Prostate gland (tissue), 2 donors: ENCODE measurements around the gene ZNF181. TPM values are rescaled to one million over a fixed set of nuclear protein-coding genes. Genes with fewer than 3 reads are reported as not detected.

ENCODE experiments used
- DNase-seq: peaks from one replicate; pipeline ENCODE4 v3.0.0-alpha.2; 2019; ENCODE audit warnings: low spot score
- H3K27ac ChIP-seq, 2 donors: fragments of 200-600 bp; sonication (generic); 2 replicates each; pipeline ENCODE4 v1.5.1; 2017 to 2019
- H3K27me3 ChIP-seq: fragments of 200-600 bp; sonication (generic); replicated peaks from 2 replicates; pipeline ENCODE4 v1.5.1; 2019; ENCODE audit not compliant: insufficient read depth
- H3K36me3 ChIP-seq, 2 donors: fragments of 200-600 bp; sonication (generic); 1 replicate in 1 of 2; 2 replicates in 1 of 2; pipeline versions ENCODE4 v1.5.1 to v1.8.1; 2017 to 2019
- H3K4me1 ChIP-seq: fragments of 200-600 bp; sonication (generic); replicated peaks from 2 replicates; pipeline ENCODE4 v1.5.1; 2019
- H3K4me3 ChIP-seq, 2 donors: fragments of 200-600 bp; sonication (generic); 2 replicates each; pipeline ENCODE4 v1.5.1; 2017 to 2019
- H3K9me3 ChIP-seq: fragments of 200-600 bp; sonication (generic); 2 replicates; pipeline ENCODE4 v1.5.1; 2017
- POLR2A ChIP-seq: fragments of 450-650 bp; IDR thresholded peaks from one replicate; pipeline ENCODE4 v1.6.1; 2016; ENCODE audit warnings: antibody characterized with exemption, mild to moderate bottlenecking
- POLR2AphosphoS5 ChIP-seq: sonication (generic); formaldehyde crosslinking; IDR thresholded peaks from one replicate; pipeline ENCODE4 v1.6.1; 2017; ENCODE audit warnings: antibody characterized with exemption
- WGBS: methylation state at CpG from one replicate; pipeline ENCODE4 v1.1.5; 2018; 5-methylcytosine and 5-hydroxymethylcytosine counted together
- intact Hi-C: fragments of 100-400 bp; cut with DNase I; formaldehyde crosslinking; loops from one replicate; pipeline ENCODE4 v1.14.2; 2022
- total RNA-seq, 2 donors: library from RNA; depleted of rRNA; stranded (reverse); fragments of >200 nt; gene quantifications; one replicate each; pipeline ENCODE4 v1.1.0, GENCODE V29; 2016
- TF ChIP-seq, protein P1 (sequence below), 4 experiments: fragments of 200-600 bp in 2 of 4; fragments of 450-650 bp in 2 of 4; sonication (generic) in 2 of 4; IDR thresholded peaks; 1 replicate in 3 of 4; 2 replicates in 1 of 4; pipeline ENCODE4 v1.5.1; 2016 to 2019; ENCODE audit warnings: antibody characterized with exemption in 4 of 4, mild to moderate bottlenecking in 2 of 4, moderate library complexity in 2 of 4

ZNF181 gene
- total RNA-seq, 2 donors from 2014 or later, result 18.1 to 38.1 TPM

DNA sequence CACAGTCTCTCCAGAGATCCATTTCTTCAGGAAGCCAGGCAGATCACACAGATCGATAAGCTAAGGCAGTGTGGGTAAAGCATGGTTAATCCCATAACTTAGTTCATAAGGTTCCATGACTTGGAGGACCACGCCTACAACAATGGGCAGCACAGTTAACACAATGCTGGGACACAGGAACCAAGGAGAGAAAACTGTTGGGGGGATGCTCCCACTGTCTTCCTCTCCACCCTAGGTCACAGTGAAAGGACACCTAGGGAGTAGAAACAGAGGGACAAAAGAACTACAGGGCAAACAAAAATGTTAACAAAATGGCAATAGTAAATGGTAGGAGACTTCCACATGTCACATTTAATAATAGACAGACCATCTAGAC is 20.8 kb upstream of the ZNF181 start:
- no peaks in the 10 kb centered on the region for H3K4me1 ChIP-seq
- intact Hi-C loops, result loop anchor here (2.0 to 5.0 kb wide), 2 partner anchors 74 to 211 kb away; no protein-coding TSS in a partner anchor
- H3K27ac ChIP-seq, result no peak overlapping the region
- H3K4me3 ChIP-seq, result no peak overlapping the region
- H3K9me3 ChIP-seq, result no peaks in the 10 kb centered on the region
- no peaks in the 10 kb centered on the region for H3K27me3 ChIP-seq
- 92% methylated on average over 2 of the region's 2 CpGs for WGBS
- TF ChIP-seq, protein P1, sequence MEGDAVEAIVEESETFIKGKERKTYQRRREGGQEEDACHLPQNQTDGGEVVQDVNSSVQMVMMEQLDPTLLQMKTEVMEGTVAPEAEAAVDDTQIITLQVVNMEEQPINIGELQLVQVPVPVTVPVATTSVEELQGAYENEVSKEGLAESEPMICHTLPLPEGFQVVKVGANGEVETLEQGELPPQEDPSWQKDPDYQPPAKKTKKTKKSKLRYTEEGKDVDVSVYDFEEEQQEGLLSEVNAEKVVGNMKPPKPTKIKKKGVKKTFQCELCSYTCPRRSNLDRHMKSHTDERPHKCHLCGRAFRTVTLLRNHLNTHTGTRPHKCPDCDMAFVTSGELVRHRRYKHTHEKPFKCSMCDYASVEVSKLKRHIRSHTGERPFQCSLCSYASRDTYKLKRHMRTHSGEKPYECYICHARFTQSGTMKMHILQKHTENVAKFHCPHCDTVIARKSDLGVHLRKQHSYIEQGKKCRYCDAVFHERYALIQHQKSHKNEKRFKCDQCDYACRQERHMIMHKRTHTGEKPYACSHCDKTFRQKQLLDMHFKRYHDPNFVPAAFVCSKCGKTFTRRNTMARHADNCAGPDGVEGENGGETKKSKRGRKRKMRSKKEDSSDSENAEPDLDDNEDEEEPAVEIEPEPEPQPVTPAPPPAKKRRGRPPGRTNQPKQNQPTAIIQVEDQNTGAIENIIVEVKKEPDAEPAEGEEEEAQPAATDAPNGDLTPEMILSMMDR (IDR thresholded peaks at IDR 0.05), result no peak
- no peak for DNase-seq
- no peaks in the 10 kb centered on the region for H3K36me3 ChIP-seq

DNA sequence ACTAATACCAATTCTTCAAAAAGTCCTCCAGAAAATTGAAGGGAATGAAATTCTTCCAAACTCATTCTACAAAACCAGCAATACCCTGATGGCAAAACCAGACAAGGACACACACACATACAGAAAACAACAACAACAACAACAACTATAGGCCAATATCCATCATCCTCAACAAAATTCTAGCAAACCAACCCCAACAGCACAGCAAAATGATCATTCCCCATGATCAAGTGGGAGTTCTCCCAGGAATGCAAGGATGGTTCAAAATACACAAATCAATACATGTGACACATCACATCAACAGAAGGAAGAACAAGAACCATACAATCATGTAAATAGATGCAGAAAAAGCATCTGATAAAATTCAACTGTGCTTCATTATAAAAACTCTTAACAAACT is 18.7 kb upstream of the ZNF181 start:
- Histone ChIP-seq H3K27me3 (no peaks in the 10 kb centered on the region), H3K4me1 (no peaks in the 10 kb centered on the region), H3K4me3 (no peak overlapping the region), H3K36me3 (no peaks in the 10 kb centered on the region), H3K9me3 (no peaks in the 10 kb centered on the region), H3K27ac (no peak overlapping the region)
- TF ChIP-seq, protein P1 (IDR thresholded peaks at IDR 0.05), result no peak
- TF ChIP-seq POLR2AphosphoS5, result no peak
- TF ChIP-seq POLR2A, result no peak
- DNase-seq, result no peak
- intact Hi-C loops, result no loop called here

DNA sequence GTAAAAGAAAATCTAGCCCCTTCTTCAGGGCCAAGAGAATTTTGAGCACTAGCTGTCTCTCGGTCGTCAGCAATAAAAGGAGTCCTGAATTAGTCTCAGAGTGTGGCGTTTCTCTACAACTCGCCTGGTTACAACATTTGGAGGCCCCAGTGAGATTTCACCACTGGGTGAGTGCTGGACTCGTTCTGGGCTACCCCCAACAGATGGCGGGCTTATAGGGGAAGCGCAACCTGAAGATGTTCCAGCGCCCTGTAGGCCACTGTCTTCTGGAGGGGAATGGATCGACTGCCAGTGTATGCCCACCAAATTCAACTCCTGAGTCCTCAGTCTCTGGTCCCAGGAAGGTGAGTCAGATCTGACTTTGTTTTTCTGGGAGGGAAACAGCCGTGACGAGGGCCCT is 11.7 kb upstream of the ZNF181 start:
- intact Hi-C loops, result no loop called here
- H3K27ac ChIP-seq, result no peak overlapping the region
- H3K9me3 ChIP-seq, result no peaks in the 10 kb centered on the region
- H3K4me3 ChIP-seq, result no peak overlapping the region
- TF ChIP-seq POLR2A (no peak), POLR2AphosphoS5 (no peak)
- TF ChIP-seq, protein P1 (IDR thresholded peaks at IDR 0.05), result no peak
- DNase-seq, result no peak
- H3K4me1 ChIP-seq, result no peaks in the 10 kb centered on the region
- 54% methylated on average over 11 of the region's 11 CpGs for WGBS
- no peaks in the 10 kb centered on the region for H3K27me3 ChIP-seq
- H3K36me3 ChIP-seq, result no peaks in the 10 kb centered on the region

DNA sequence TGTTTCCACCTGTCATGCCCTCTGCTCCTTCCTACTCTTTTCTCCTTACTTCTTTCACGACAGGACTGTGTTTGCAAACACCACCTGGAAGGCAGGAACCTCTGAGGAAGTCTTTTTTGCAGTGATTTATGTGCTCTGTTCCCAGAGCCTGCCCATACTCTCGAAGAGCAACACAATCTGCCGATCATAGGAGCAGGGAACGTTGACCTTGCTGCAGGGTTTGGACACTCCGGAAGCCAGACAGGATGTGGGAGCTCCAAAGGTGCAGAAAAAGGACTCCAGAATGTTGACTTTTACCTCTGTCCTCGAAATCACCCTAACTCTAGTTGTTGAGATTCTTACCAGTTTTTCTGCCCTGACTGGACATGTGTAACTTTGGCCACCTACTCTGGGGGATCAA is 8.6 kb upstream of the ZNF181 start:
- Histone ChIP-seq H3K27me3 (no peaks in the 10 kb centered on the region), H3K4me1 (no peaks in the 10 kb centered on the region), H3K9me3 (no peaks in the 10 kb centered on the region), H3K36me3 (no peaks in the 10 kb centered on the region), H3K4me3 (no peak overlapping the region), H3K27ac (no peak overlapping the region)
- TF ChIP-seq, protein P1 (IDR thresholded peaks at IDR 0.05), result no peak
- no peak for TF ChIP-seq POLR2AphosphoS5
- TF ChIP-seq POLR2A, result no peak
- intact Hi-C loops, result no loop called here
- no peak for DNase-seq
- 33% methylated on average over 6 of the region's 6 CpGs for WGBS

DNA sequence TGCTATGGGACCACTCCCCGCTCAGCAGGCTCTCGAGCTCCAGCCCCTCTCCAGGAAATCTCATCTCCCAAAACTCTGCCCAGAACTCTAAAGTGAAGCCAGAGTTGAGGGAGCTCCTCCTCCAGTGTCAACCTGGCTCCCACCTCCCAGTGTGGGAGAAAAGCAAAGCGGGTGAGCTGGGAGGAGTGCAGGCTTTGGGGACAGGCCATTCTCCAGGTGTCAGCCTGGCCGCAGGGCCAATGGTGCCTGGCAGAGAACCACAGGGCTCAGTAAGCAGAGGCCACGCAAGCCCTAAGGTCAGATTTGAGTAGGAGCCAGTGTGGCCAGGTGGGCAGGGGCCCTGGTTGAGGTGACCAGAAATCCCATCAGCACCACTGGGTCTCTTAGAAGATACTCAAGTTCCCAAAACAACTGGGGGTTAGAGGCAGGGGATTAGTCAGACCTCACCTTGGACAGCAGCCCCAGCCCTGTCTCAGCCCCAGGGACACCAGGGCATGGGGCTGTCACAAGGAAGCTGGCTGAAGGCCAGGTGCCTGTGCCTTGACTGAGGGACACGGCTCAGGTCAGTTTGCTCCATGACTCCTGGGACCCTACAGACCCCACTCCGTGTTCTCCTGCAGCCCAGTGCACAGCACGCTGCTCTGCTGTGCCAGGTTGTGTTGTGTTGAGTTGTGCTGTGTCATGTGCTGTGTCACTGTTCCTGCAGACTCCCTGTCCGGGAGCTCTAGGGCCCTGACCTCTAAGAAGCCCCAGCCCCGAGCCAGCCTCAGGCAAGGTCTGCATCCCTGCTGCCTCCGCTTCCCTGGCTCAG is 2.8 kb upstream of the ZNF181 start:
- WGBS, result 88% methylated on average over 11 of the region's 11 CpGs

More for the DNA sequence above, 2.8 kb upstream of the ZNF181 start:
- intact Hi-C loops, result loop anchor here (5.0 kb wide), 2 partner anchors 41 to 54 kb away; partner anchors contain the start of genes SCGB2B2, ZNF302 and ZNF599
- Histone ChIP-seq H3K27ac (no peak overlapping the region), H3K4me3 (no peak overlapping the region), H3K27me3 (no peaks in the 10 kb centered on the region), H3K36me3 (no peaks in the 10 kb centered on the region), H3K4me1 (no peaks in the 10 kb centered on the region), H3K9me3 (no peaks in the 10 kb centered on the region)
- no peak for DNase-seq
- TF ChIP-seq POLR2AphosphoS5 (no peak), POLR2A (no peak)
- TF ChIP-seq, protein P1 (IDR thresholded peaks at IDR 0.05), result no peak
